Astrocyte of the cerebellum (primary cell): ENCODE data around the gene TRAK2.
A peak's percentile ranks its signal among the peaks of the same experiment; 100 is the strongest.

Source experiments
- DNase-seq: peaks from one replicate; pipeline ENCODE4 v3.0.0-alpha.2; 2011; ENCODE audit warnings: low read depth
- H3K4me3 ChIP-seq: 2 replicates; pipeline ENCODE4 v1.5.1; 2011; ENCODE audit warnings: mild to moderate bottlenecking, low read depth, low read length, moderate library complexity
- CTCF ChIP-seq: IDR thresholded peaks from 2 replicates; pipeline ENCODE4 v1.5.1; 2012; ENCODE audit warnings: low read length, low read depth, moderate library complexity, mild to moderate bottlenecking; ENCODE audit errors: missing control alignments
- in situ Hi-C: cut with HindIII; loops from 2 replicates; pipeline ENCODE4 v1.10.0; 2017; ENCODE audit warnings: low sequenced_read_pairs

Gene TRAK2

GRCh38 chr2:201425952-201426351 lies 25.3 kb downstream of the TRAK2 start:
- no peak for DNase-seq
- TF ChIP-seq CTCF, result no peak
- in situ Hi-C loops, result no loop called here
- H3K4me3 ChIP-seq, result no peak overlapping the region

- in situ Hi-C loops, result no loop called here
- no peak for DNase-seq
- no peak overlapping the region for H3K4me3 ChIP-seq
- TF ChIP-seq CTCF, result no peak
Observed at GRCh38 chr2:201420442-201421113, 30.7 kb downstream of the TRAK2 start.

GRCh38 chr2:201419986-201420385 lies 31.3 kb downstream of the TRAK2 start:
- DNase-seq, result no peak
- H3K4me3 ChIP-seq, result no peak overlapping the region
- in situ Hi-C loops, result no loop called here
- no peak for TF ChIP-seq CTCF

GRCh38 chr2:201419057-201419635 lies 32.1 kb downstream of the TRAK2 start:
- in situ Hi-C loops, result no loop called here
- H3K4me3 ChIP-seq, result no peak overlapping the region
- DNase-seq, result no peak
- no peak for TF ChIP-seq CTCF

GRCh38 chr2:201415149-201415548 lies 36.1 kb downstream of the TRAK2 start:
- in situ Hi-C loops, result no loop called here
- TF ChIP-seq CTCF, result no peak
- H3K4me3 ChIP-seq, result no peak overlapping the region
- DNase-seq, result no peak

GRCh38 chr2:201414099-201415023 lies 36.9 kb downstream of the TRAK2 start:
- DNase-seq, result peak; percentile 41
- H3K4me3 ChIP-seq, result no peak overlapping the region
- in situ Hi-C loops, result no loop called here
- TF ChIP-seq CTCF, result no peak
